ENCODE results near the gene DTX1.
"Not testable (repeated sequence)": the region's sequence is repeated elsewhere in the genome, so short reads cannot be mapped to it uniquely, and the experiment has no call there.

DTX1 gene

DNA sequence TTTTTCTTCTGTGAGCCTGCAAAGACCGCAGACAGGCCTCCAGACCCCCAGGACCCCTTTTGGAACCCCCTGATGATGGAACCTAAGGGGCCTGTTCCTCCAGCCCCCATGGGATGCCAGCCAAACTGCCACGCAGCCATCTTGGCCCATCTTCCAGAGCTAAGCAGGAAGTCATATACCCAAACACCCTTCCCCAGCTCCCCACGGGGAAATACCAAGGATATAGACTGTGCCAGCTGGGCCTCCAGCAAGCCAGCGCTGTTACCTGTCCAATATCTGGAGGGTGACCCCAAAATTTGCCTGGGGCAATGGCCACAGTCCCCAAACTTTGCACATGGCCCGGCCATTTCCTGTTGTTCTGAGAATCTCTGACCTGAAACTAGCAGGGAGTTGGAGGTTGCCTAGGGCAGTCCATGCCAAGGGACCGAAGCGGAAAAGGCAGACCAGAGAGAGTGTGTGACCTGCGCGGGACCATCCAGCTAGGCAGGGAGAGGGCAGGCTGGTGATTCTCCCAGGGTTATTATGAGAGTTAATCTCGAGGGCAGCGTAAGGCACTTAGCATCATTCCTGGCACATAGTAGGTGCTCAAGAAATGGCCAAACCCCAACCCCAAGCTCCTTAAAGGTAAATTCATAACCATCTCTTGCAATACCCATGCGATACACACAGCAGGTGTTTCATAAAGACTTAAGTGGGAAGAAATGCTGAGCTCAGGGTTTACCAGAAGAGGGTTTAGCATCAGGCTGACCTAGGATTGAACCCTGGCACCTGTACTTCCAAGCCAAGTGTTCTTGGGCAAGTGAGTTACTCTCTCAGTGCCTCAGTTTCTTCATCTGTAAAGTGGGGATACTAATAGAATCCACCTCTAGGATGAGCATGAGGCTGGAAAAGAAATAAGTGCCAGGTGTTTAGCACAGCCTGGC, 81.6 kb downstream of the DTX1 start:
- DNase-seq (ENCODE audit: low read depth), result no peak
- no peak overlapping the region for H3K4me3 ChIP-seq (ENCODE audit: low read depth, low read length)
- in situ Hi-C loops (cut with HindIII; ENCODE audit: low sequenced_read_pairs), result no loop called here
- TF ChIP-seq, protein P1, sequence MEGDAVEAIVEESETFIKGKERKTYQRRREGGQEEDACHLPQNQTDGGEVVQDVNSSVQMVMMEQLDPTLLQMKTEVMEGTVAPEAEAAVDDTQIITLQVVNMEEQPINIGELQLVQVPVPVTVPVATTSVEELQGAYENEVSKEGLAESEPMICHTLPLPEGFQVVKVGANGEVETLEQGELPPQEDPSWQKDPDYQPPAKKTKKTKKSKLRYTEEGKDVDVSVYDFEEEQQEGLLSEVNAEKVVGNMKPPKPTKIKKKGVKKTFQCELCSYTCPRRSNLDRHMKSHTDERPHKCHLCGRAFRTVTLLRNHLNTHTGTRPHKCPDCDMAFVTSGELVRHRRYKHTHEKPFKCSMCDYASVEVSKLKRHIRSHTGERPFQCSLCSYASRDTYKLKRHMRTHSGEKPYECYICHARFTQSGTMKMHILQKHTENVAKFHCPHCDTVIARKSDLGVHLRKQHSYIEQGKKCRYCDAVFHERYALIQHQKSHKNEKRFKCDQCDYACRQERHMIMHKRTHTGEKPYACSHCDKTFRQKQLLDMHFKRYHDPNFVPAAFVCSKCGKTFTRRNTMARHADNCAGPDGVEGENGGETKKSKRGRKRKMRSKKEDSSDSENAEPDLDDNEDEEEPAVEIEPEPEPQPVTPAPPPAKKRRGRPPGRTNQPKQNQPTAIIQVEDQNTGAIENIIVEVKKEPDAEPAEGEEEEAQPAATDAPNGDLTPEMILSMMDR (IDR thresholded peaks at IDR 0.05; ENCODE audit: low read depth, low read length, missing control alignments), result no peak

DNA sequence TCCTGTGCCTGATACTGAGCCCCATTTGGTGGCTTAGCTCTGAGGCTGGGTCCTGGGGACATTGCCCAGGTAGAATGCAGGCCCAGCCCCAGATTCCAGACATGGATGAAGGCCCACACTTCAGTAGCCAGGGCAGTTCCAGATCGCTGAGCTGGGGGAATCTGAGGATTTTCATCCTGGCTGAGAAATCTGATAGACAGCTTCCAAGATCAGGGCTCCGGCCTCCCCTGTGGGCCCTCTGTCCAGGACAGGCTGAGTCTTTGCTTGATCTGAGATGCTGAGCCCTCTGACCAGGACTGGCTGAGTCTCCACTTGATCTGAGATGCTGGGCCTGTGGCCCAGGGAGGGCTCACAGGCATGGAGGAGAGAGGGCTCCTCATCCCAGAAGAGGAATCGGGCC, 82.3 kb downstream of the DTX1 start:
- in situ Hi-C loops (cut with HindIII; ENCODE audit: low sequenced_read_pairs), result no loop called here
- no peak overlapping the region for H3K4me3 ChIP-seq (ENCODE audit: low read depth, low read length)
- no peak for DNase-seq (ENCODE audit: low read depth)
- TF ChIP-seq, protein P1 (IDR thresholded peaks at IDR 0.05; ENCODE audit: low read depth, low read length, missing control alignments), result no peak

DNA sequence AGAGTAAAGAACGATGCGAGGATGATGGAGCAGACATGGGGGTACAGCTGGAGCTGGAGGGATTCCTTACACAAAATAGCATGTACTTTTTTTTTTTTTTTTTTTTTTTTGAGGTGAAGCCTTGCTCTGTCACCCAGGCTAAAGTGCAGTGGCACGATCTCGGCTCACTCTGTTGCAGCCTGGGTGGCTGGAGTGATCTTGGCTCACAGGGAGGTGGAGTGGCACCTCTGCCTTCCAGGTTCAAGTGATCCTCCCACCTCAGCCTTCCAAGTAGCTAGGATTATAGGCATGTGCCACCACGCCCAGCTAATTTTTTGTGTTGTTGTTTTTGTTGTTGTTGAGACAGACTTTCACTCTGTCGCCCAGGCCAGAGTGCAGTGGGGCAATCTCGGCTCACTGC, 84.2 kb downstream of the DTX1 start:
- in situ Hi-C loops (cut with HindIII; ENCODE audit: low sequenced_read_pairs), result no loop called here
- no peak for DNase-seq (ENCODE audit: low read depth)
- H3K4me3 ChIP-seq (ENCODE audit: low read depth, low read length), result no peak overlapping the region
- TF ChIP-seq, protein P1 (IDR thresholded peaks at IDR 0.05; ENCODE audit: low read depth, low read length, missing control alignments), result no peak

DNA sequence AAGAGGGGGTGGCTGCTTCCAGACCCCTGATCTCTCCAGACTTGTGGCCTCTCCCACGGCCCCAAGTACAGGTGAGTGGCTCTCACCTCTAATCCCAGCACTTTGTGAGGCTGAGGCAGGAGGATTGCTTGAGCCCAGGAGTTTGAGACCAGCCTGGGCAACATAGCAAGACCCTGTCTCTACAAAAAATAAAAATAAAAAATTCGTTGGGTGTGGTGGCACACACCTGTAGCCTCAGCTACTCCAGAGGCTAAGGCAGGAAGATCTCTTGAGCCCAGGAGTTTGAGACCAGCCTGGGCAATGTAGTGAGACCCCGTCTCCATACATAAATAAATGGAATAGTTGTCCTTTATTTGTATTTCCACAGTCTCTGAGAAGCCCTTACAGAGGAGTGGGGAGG, 85.2 kb downstream of the DTX1 start:
- H3K4me3 ChIP-seq (ENCODE audit: low read depth, low read length); in situ Hi-C loops (cut with HindIII; ENCODE audit: low sequenced_read_pairs); DNase-seq (ENCODE audit: low read depth): not testable (repeated sequence)

DNA sequence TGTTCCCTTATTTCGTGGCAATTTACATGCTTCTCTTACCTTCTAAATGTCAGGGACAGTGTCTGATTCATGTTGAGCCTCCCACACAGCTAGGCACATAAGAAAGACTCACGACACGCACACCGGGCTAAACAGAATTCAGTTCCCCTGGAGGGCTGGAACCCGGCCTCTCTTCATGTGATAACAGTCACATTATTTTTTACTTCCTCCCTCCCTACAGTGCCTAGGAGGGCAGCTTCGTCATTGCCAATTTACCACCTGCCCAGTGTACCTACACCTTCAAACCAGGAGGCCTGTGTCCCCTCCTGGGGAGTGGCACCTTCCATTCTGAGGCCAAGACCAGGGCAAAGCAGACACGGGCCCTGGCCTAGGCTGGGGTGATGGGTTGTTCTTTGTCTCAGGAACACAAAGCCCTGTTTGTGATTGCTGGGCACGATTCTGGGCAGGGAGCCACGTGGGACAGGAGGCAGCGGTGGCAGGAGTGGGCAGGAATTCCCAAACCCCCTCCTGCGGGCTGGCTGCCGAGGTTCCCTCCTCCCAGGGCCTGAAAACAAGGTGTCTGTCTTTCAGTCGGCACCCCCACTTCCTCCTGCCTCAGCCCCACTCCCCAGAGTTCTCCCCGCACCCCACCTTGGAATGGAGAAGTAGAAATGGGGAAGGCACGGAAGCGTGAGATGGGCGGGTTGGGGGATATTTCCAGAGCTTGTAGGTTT, 85.8 kb downstream of the DTX1 start:
- TF ChIP-seq, protein P1 (IDR thresholded peaks at IDR 0.05; ENCODE audit: low read depth, low read length, missing control alignments), result no peak
- in situ Hi-C loops (cut with HindIII; ENCODE audit: low sequenced_read_pairs), result no loop called here
- DNase-seq (ENCODE audit: low read depth), result no peak
- H3K4me3 ChIP-seq (ENCODE audit: low read depth, low read length), result no peak overlapping the region

DNA sequence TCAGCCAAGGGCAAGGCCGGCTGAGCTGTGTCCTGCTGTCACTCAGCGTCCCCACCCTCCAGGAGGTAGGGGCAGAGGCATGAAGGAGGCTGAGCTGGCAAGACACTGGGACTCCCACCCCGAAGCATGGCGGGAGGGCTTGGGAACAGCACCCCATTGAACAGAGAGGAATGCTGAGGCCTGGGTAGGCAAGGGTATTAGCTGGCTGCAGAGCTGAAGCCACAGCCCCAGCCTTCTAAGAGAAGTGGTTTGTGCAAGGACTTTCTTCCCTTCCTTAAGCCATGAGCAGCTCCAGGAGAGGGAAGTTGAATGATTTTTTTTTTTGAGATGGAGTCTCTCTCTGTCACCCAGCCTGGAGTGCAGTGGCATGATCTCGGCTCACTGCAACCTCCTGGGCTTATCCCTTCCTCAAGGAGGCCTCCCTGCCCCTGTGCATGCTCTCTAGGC, 86.4 kb downstream of the DTX1 start:
- TF ChIP-seq, protein P1 (IDR thresholded peaks at IDR 0.05; ENCODE audit: low read depth, low read length, missing control alignments), result no peak
- in situ Hi-C loops (cut with HindIII; ENCODE audit: low sequenced_read_pairs), result no loop called here
- no peak for DNase-seq (ENCODE audit: low read depth)
- no peak overlapping the region for H3K4me3 ChIP-seq (ENCODE audit: low read depth, low read length)

DNA sequence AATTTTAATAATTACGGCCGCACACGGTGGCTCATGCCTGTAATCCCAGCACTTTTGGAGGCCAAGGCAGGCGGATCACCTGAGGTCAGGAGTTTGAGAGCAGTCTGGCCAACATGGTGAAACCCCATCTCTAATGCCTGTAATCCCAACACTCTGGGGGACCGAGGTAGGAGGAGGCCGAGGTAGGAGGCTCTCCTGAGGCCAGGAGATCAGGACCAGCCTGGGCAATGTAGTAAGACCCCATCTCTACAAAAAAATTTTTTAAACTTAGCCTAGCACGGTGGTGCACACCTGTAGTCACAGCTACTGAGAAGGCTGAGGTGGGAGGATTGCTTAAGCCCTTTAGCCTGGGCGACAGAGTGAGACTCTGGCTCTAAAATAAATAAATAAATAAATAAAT, 87.4 kb downstream of the DTX1 start:
- in situ Hi-C loops (cut with HindIII; ENCODE audit: low sequenced_read_pairs), result no loop called here
- H3K4me3 ChIP-seq (ENCODE audit: low read depth, low read length), result no peak overlapping the region
- DNase-seq (ENCODE audit: low read depth), result no peak
- TF ChIP-seq, protein P1 (IDR thresholded peaks at IDR 0.05; ENCODE audit: low read depth, low read length, missing control alignments), result no peak

Measured in astrocyte of the cerebellum (primary cell).